Measurements from ENCODE around the gene SRI.
"Not testable (repeated sequence)": the region's sequence is repeated elsewhere in the genome, so short reads cannot be mapped to it uniquely, and the experiment has no call there.

SRI gene

DNA sequence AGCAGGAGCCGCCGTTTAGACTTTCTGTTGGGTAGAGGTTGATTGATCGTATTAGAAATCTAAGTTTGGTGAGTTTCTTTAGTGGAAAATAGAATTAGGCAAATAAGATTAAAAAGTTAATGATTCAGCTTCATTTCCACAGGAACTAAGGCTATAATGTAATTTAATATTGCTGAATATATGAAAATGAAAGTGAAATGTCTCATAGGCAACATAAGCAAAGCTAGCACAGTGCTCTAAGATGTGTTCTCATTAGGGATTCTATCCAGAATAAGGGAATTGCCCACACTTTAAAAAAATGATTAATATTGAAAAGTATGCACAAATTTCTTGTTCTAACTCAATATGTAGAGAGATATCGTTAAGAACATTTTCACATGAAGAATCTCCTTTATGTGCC, 47.0 kb downstream of the SRI start:
- DNase-seq: no peak

DNA sequence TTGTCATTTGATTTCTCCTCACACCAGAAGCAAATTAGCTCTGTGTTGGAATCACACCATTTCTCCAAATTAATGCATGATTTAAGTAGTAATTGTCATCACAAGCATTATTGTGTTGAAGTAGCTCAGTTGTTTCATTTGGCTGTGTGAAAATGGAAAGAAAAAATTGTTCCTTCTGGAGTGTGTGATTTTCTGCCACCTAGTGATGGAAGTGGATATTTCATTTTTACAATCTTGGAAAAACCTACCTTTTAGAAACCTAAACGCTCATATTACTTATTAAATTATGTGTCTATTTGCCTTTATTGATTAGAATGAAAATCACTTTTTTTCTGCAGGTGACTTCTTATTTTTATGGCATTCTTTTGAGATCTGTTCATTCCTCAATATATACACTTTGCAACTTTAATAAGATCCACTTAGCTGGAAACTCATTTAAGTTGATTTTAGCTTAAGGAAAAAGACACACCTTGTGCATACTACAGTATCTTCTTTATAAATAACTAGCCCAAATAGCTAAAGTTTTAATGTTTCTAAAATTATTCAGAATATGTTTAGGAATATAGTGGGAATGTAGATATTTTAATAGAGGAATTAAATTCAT, 50.0 kb downstream of the SRI start:
- no peak for DNase-seq

DNA sequence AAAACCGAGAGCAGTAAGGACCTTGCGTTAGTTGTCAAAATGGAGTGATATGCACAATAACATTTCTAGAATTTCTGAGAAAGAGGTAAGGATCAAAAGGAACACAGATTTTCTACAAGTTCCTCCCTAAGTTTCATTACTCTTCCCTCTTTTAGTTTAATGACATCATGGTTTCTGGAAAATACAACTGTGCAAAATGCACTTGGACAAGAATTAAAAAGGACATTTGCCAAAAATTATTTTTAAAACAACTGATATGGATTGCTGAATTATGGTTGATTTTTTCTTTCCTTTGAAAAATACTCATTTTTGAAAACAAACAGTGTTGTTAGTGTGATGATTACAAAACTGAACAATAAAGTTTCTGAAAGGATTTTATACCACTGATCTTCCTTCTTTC, 52.1 kb downstream of the SRI start:
- DNase-seq: no peak

DNA sequence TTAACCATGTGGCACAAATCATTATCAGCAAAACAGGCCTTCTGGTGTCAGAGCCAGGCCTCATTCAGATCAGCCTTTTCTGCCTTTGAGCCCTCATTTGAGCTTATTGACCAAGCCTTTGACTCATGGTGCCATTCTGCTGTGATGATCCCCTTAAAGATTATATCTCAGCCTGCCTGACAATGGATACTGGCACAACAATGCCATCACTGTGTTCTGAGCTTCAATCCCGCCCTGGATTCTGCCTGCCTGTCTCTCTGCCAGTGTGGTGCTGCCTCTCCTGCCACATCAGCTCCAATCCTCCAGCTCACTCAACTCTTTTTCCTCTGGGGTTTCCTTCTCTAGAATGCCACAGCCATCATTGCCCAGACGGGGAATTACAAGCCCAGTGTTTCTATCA, 52.6 kb downstream of the SRI start:
- no peak for DNase-seq

DNA sequence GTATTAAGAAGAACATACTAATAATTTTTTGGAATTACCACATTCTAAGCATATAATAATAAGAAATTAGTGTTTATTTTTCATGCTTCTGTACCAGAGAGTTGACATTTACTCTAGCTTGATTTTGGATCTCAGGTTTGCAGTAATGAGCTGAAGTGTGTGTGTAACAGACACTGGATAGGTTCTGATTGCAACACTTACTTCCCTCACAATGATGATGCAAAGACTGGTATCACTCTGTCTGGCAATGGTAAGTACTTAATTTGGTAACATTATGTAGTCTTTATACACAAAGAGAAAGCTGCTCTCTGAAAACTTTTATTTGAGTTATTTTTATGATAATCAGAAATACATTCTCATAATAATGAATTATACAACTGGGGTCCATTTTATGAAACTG, 54.1 kb downstream of the SRI start:
- no peak for DNase-seq

DNA sequence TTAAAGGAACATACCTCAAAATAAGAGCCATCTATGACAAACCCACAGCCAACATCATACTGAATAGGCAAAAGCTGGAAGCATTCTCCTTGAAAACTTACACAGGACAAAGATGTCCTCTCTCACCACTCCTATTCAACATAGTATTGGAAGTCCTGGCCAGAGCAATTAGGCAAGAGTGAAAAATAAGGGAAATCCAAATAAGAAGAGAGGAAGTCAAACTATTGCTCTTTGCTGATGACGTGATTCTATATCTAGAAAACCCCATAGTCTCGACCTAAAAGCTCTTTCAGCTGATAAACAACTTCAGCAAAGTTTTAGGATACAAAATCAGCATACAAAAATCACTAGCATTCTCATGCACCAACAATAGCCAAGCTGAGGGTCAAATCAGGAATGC, 60.1 kb downstream of the SRI start:
- DNase-seq: not testable (repeated sequence)

DNA sequence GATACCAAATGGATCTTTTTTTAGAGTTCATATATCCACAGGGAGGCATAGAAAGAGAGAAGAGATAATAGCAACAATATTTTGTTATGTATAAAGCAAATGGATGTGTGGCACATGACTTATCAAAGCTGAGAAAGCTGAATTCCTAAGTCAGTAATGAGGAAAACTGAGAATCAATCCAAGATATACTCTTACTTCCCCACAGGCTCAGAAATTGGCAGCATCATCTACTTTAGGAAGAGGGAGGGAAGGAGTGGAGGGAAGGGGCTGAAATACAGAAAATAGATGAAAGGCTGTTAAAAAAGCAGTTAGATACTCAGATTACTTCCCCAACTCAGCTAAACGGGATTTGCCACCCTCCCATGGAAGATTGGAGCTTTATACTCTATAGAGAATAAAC, 63.5 kb downstream of the SRI start:
- DNase-seq: no peak

DNA sequence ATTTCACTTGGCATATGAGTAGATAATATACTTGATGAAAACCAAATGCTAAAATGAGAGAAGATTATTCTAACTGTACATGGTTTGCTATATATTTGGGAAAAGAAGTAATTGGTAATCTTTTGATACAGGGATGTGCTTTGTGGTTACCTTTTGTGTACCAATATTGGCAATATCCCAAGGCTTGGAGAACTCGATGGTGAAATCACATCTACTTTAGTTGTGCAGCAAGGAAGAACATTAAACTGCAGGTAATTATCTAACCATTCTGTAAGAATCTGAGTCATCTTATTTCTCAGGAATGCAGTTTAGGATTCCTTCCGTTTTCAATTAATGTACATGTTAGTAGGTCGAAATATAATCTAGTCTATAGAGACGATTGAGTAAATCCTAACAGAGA, 64.1 kb downstream of the SRI start:
- DNase-seq: no peak
